OCI-LY1 (cell line): Measurements from ENCODE around the gene FAM222B.

Experiments
- H2AFZ ChIP-seq: fragments of 200-600 bp; sonication (generic), shearing (Covaris generic); 2 replicates; pipeline ENCODE4 v1.6.0; 2014; ENCODE audit warnings: antibody characterized with exemption, mild to moderate bottlenecking, low read length
- H3F3A ChIP-seq: fragments of 200-600 bp; sonication (generic), shearing (Covaris generic); 2 replicates; pipeline ENCODE4 v1.6.0; 2014; ENCODE audit warnings: mild to moderate bottlenecking, antibody characterized with exemption, low read length, moderate library complexity; ENCODE audit not compliant: insufficient read depth
- H3K27ac ChIP-seq: fragments of 200-600 bp; sonication (generic); 2 replicates; pipeline ENCODE4 v1.5.1; 2014; ENCODE audit warnings: low read length, mixed run types, mild to moderate bottlenecking, low read depth; ENCODE audit not compliant: poor library complexity, severe bottlenecking
- H3K27me3 ChIP-seq: fragments of 200-600 bp; sonication (generic); 2 replicates; pipeline ENCODE4 v1.6.0; 2014; ENCODE audit warnings: antibody characterized with exemption, mild to moderate bottlenecking, low read length, moderate library complexity; ENCODE audit not compliant: insufficient read depth
- H3K36me3 ChIP-seq: fragments of 200-600 bp; sonication (generic); 2 replicates; pipeline ENCODE4 v1.6.1; 2014; ENCODE audit warnings: mild to moderate bottlenecking, antibody characterized with exemption, low read length, moderate library complexity, mixed read lengths; ENCODE audit not compliant: insufficient read depth
- H3K4me1 ChIP-seq: fragments of 200-600 bp; sonication (generic); 2 replicates; pipeline ENCODE4 v1.5.1; 2014; ENCODE audit warnings: mild to moderate bottlenecking, low read length, moderate library complexity; ENCODE audit not compliant: insufficient read depth, severe bottlenecking
- H3K4me2 ChIP-seq: fragments of 200-600 bp; sonication (generic), shearing (Covaris generic); 2 replicates; pipeline ENCODE4 v1.6.1; 2014; ENCODE audit warnings: low read length
- H3K4me3 ChIP-seq: fragments of 200-600 bp; sonication (generic); 2 replicates; pipeline ENCODE4 v1.5.1; 2014; ENCODE audit warnings: low read length, low read depth, mild to moderate bottlenecking, mixed read lengths; ENCODE audit not compliant: poor library complexity, severe bottlenecking
- H3K79me2 ChIP-seq: fragments of 200-600 bp; shearing (Covaris generic); 2 replicates; pipeline ENCODE4 v1.6.1; 2016; ENCODE audit warnings: mixed run types, low read length, mixed read lengths; ENCODE audit not compliant: insufficient read depth
- H3K9ac ChIP-seq: fragments of 200-600 bp; sonication (generic), shearing (Covaris generic); 2 replicates; pipeline ENCODE4 v1.6.1; 2014; ENCODE audit warnings: mild to moderate bottlenecking, low read length, mixed read lengths
- H3K9me2 ChIP-seq: fragments of 200-600 bp; sonication (generic), shearing (Covaris generic); 2 replicates; pipeline ENCODE4 v1.6.1; 2014; ENCODE audit warnings: low read depth, mild to moderate bottlenecking, low read length, mixed read lengths
- H3K9me3 ChIP-seq: fragments of 200-600 bp; shearing (Covaris generic); 2 replicates; pipeline ENCODE4 v1.6.1; 2014; ENCODE audit warnings: low read length, mixed read lengths
- H4K20me1 ChIP-seq: fragments of 200-600 bp; sonication (generic), shearing (Covaris generic); 2 replicates; pipeline ENCODE4 v1.6.0; 2016; ENCODE audit warnings: mild to moderate bottlenecking, low read length; ENCODE audit not compliant: insufficient read depth
- CTCF ChIP-seq: fragments of 200-600 bp; sonication (generic), shearing (Covaris generic); IDR thresholded peaks from 2 replicates; pipeline ENCODE4 v1.5.1; 2017; ENCODE audit warnings: mild to moderate bottlenecking, antibody characterized with exemption, low read length, moderate library complexity, mixed read lengths
- EZH2 ChIP-seq: fragments of 200-600 bp; sonication (generic), shearing (Covaris generic); IDR thresholded peaks from 2 replicates; pipeline ENCODE4 v1.8.0; 2017; ENCODE audit warnings: borderline replicate concordance, mixed run types, mild to moderate bottlenecking, antibody characterized with exemption, low read length, moderate library complexity, mixed read lengths

FAM222B gene

GRCh38 chr17:28871056-28871579 is 28.5 kb upstream of the FAM222B start:
- Histone ChIP-seq H3K4me3 (no peak overlapping the region), H3K9me3 (no peaks in the 10 kb centered on the region), H3K9me2 (no peaks in the 10 kb centered on the region), H3K36me3 (no peaks in the 10 kb centered on the region), H3K27me3 (no peaks in the 10 kb centered on the region), H3F3A (no peaks in the 10 kb centered on the region), H2AFZ (peak overlapping the region; percentile 7), H3K79me2 (no peaks in the 10 kb centered on the region), H4K20me1 (no peaks in the 10 kb centered on the region), H3K4me2 (peak overlapping the region; percentile 2; the same call in 1 of the 2 replicates), H3K27ac (peak overlapping the region; percentile 61), H3K9ac (peak overlapping the region; percentile 17; the same call in 1 of the 2 replicates), H3K4me1 (peaks cover 33% of the 10 kb centered on the region)
- TF ChIP-seq EZH2 (no peak), CTCF (no peak)

DNA sequence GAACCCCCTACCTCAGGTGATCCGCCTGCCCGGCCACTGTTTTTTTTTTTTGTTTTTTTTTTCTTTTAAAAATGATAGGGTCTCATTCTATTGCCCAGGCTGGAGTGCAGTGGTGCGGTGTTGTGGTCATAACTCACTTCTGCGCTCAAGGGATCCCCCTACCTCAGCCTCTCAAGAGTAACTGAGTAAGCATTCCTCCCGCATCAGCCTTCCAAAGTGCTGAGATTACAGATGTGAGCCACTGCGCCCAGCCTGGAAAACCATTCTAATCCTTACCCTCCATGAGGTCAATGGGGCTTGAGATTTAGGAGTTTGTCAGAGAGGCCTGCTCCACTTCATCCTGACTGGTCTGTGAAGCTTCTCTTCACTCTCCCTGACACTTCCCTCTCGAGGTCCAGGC is 24.7 kb upstream of the FAM222B start:
- Histone ChIP-seq H3K36me3 (no peaks in the 10 kb centered on the region), H2AFZ (no peak overlapping the region), H3K9me2 (no peaks in the 10 kb centered on the region), H3K4me2 (no peak overlapping the region), H3K9ac (no peak overlapping the region), H3K9me3 (no peaks in the 10 kb centered on the region), H3K4me3 (no peak overlapping the region), H4K20me1 (no peaks in the 10 kb centered on the region), H3F3A (no peaks in the 10 kb centered on the region), H3K27ac (peak overlapping the region; percentile 30), H3K27me3 (no peaks in the 10 kb centered on the region), H3K79me2 (no peaks in the 10 kb centered on the region), H3K4me1 (peaks cover 44% of the 10 kb centered on the region)
- no peak for TF ChIP-seq EZH2
- no peak for TF ChIP-seq CTCF

DNA sequence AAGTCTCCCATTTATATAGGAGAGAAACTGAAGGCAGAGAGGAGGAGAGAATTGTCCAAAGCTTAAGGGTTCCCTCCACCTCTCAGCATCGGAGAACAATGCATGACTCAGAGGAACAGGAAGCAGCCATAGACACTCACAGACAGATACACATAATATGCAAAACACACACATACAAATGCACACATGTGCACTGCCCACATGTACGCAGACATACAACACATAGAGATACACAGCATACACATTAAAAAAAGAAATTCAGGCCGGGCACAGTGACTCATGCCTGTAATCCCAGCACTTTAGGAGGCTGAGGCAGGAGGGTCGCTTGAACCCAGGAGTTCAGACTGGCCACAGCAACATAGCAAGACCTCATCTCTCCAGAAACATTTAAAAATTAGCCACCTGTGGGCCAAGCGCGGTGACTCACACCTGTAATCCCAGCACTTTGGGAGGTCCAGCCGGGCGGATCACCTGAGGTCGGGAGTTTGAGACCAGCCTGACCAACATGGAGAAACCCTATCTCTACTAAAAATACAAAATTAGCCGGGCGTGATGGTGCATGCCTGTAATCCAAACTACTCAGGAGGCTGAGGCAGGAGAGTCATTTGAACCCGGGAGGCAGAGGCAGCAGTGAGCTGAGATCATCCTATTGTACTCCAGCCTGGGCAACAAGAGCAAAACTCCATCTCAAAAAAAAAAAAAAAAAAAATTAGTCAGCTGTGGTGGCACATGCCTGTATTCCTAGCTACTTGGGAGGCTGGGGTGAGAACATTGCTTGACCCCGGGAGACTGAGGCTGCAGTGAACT is 23.6 kb upstream of the FAM222B start:
- Histone ChIP-seq H3K9ac (peak overlapping the region; percentile 47), H3K27ac (peak overlapping the region; percentile 81), H2AFZ (peak overlapping the region; percentile 84; the same call in 1 of the 2 replicates)

More for the DNA sequence above, 23.6 kb upstream of the FAM222B start:
- Histone ChIP-seq H3K9me2 (no peaks in the 10 kb centered on the region), H3K36me3 (no peaks in the 10 kb centered on the region), H3F3A (no peaks in the 10 kb centered on the region), H4K20me1 (no peaks in the 10 kb centered on the region), H3K4me1 (peaks cover 33% of the 10 kb centered on the region), H3K9me3 (no peaks in the 10 kb centered on the region), H3K79me2 (no peaks in the 10 kb centered on the region), H3K4me3 (no peak overlapping the region), H3K4me2 (peak overlapping the region; percentile 26), H3K27me3 (no peaks in the 10 kb centered on the region)
- TF ChIP-seq CTCF: no peak
- no peak for TF ChIP-seq EZH2
